SK-N-MC (cell line): Measurements from ENCODE around the gene ARHGAP26.

ENCODE experiments used
- EZH2 ChIP-seq: fragments of 200-600 bp; sonication (generic); IDR thresholded peaks from one replicate; pipeline ENCODE4 v1.6.1; 2017; ENCODE audit warnings: antibody characterized with exemption
- FOXP2 ChIP-seq: optimal IDR thresholded peaks from 2 replicates; pipeline ENCODE3; 2011; ENCODE audit warnings: mild to moderate bottlenecking, moderate library complexity; ENCODE audit not compliant: insufficient read depth; ENCODE audit errors: extremely low read length, control extremely low read depth
- POLR2AphosphoS5 ChIP-seq: IDR thresholded peaks from 2 replicates; pipeline ENCODE4 v1.6.1; 2012; ENCODE audit warnings: mild to moderate bottlenecking, low read depth, low read length, borderline replicate concordance

DNA sequence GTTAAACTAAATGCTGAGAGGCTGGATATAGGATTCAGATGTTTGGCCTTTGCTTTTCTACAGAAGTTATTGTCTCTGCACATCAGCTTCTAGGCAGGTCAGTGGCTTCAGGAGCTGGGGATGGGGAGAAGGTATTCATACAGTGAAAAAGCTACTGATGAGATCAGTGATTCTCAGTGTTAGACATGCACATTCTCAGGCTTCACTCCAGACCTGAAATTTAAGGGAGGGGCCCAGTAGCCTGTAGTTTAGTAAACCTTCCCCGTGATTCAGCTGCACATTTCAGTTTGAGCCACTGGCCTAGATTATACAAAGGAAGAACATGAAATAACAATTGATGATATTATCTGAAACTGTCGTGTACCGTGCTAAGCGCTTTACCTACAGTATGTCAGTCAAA lies 127.2 kb downstream of the ARHGAP26 start:
- no peak for TF ChIP-seq EZH2
- TF ChIP-seq POLR2AphosphoS5: no peak
- TF ChIP-seq FOXP2: no peak
